Sigmoid colon (tissue), 4 donors: ENCODE data around the gene PANK4.
A peak's percentile ranks its signal among the peaks of the same experiment; 100 is the strongest.

Source experiments
- EP300 ChIP-seq, 4 donors: sonication (generic); formaldehyde crosslinking; IDR thresholded peaks; one replicate each; pipeline ENCODE4 v1.6.1; 2017; ENCODE audit warnings: antibody characterized with exemption in 4 of 4
- POLR2A ChIP-seq, 2 donors: fragments of 450-650 bp; IDR thresholded peaks; one replicate each; pipeline ENCODE4 v1.6.1; 2016; ENCODE audit warnings: antibody characterized with exemption in 2 of 2, mild to moderate bottlenecking in 2 of 2, moderate library complexity in 2 of 2
- POLR2AphosphoS5 ChIP-seq, 4 donors: sonication (generic); formaldehyde crosslinking; IDR thresholded peaks; one replicate each; pipeline ENCODE4 v1.6.1; 2017; ENCODE audit warnings: antibody characterized with exemption in 4 of 4
- TF ChIP-seq, protein P1 (sequence below), 4 experiments: fragments of 450-650 bp in 3 of 4; fragments of 200-600 bp in 1 of 4; IDR thresholded peaks; one replicate each; pipeline ENCODE4 v1.5.1; 2016 to 2019; ENCODE audit warnings: antibody characterized with exemption in 4 of 4, mild to moderate bottlenecking in 3 of 4, moderate library complexity in 2 of 4

DNA sequence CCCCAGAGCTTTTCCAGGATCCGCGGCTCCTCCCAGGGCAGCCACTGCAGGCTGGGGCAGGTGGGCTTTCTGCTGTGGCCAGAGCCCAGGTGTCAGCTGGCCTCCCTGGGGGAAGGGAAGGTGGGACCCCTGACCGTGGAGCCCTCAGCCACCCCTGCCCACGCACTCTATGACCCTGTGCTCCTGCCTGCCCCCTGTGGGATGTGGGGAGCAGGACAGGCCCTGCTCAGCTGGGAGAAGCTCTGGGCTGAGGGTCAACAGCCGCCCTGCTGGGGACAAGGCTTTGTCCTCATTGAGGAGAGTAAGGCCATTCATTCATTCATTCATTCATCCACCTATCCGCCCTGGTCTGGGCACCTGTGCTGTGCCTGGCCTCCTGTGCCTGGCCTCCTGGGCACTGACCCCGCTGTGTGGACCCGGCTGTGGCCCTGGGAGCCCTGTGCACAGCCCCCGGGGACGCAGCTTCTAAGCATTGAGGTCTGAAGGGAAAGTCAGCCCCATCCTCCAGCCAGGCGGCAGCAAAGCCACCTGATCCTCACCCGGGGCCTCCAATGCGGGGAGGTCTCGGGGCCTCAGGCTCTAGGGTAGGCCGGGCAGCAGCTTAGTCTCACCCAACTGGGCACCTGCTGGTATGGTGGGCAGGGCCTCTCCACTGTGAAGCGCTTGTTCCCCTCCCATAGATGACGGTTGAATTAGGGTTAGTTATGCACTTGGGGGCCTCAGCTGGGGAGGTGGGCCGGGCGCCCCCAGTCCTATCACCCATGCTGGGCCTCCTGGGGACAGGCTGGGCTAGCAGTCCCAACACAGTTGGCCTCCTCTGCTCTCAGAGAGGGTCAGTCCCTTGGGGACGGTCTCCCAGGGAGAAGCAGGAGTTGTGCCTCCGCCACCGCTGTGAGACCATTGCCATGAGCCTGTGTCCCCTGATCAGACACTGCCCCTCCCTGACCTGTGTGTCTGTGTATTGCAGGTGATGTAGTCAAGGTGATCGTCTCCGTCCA is 35.8 kb upstream of the PANK4 start:
- TF ChIP-seq, protein P1, sequence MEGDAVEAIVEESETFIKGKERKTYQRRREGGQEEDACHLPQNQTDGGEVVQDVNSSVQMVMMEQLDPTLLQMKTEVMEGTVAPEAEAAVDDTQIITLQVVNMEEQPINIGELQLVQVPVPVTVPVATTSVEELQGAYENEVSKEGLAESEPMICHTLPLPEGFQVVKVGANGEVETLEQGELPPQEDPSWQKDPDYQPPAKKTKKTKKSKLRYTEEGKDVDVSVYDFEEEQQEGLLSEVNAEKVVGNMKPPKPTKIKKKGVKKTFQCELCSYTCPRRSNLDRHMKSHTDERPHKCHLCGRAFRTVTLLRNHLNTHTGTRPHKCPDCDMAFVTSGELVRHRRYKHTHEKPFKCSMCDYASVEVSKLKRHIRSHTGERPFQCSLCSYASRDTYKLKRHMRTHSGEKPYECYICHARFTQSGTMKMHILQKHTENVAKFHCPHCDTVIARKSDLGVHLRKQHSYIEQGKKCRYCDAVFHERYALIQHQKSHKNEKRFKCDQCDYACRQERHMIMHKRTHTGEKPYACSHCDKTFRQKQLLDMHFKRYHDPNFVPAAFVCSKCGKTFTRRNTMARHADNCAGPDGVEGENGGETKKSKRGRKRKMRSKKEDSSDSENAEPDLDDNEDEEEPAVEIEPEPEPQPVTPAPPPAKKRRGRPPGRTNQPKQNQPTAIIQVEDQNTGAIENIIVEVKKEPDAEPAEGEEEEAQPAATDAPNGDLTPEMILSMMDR (IDR thresholded peaks at IDR 0.05): peak in 1 of 4 experiments; percentile 11
- TF ChIP-seq POLR2AphosphoS5 (IDR thresholded peaks at IDR 0.05) (no peak), POLR2A (IDR thresholded peaks at IDR 0.05) (no peak), EP300 (IDR thresholded peaks at IDR 0.05) (no peak)
